ENCODE results near the gene SH2D2A.

Gene SH2D2A

GRCh38 chr1:156816561-156817328 is at the start of gene SH2D2A:
Gene SH2D2A (minus strand): TSS chr1:156816848. CDS start chr1:156816708, 140 bp downstream.
- Histone ChIP-seq H3K4me3 (ENCODE audit: low read depth in 1 of 5, low read length in 5 of 5) (peak within 1 kb of the TSS in 4 of 5 donors; percentile 17 to 39 (median 36)), H3K9ac (ENCODE audit: low read length in 5 of 5) (peak within 1 kb of the TSS in 4 of 5 donors; percentile 1 to 61 (median 27)), H3K27me3 (ENCODE audit: control insufficient read depth in 5 of 5, insufficient read depth in 4 of 5, low read length in 5 of 5) (no peaks in the 10 kb centered on the region)

GRCh38 chr1:156865865-156866248 is 49.2 kb upstream of the SH2D2A start:
- H3K36me3 ChIP-seq (ENCODE audit: control insufficient read depth in 5 of 5, insufficient read depth in 5 of 5, low read length in 5 of 5): no peaks in the 10 kb centered on the region
- H3K27ac ChIP-seq (ENCODE audit: low read depth, low read length): no peak overlapping the region
- no peak overlapping the region for H3K9ac ChIP-seq (ENCODE audit: low read length in 5 of 5)
- H3K9me3 ChIP-seq (ENCODE audit: control insufficient read depth in 5 of 5, low read length in 5 of 5): no peaks in the 10 kb centered on the region
- no peak overlapping the region for H3K4me3 ChIP-seq (ENCODE audit: low read depth in 1 of 5, low read length in 5 of 5)
- H3K4me1 ChIP-seq (ENCODE audit: control insufficient read depth in 5 of 5, insufficient read depth in 5 of 5, low read length in 5 of 5): peaks cover 0 to 5% (median 2%) of the 10 kb centered on the region in 5 donors
- H3K27me3 ChIP-seq (ENCODE audit: control insufficient read depth in 5 of 5, insufficient read depth in 4 of 5, low read length in 5 of 5): peaks cover 4 to 55% (median 47%) of the 10 kb centered on the region in 5 donors

More at GRCh38 chr1:156816561-156817328, at the start of gene SH2D2A:
- no peaks in the 10 kb centered on the region for H3K36me3 ChIP-seq (ENCODE audit: control insufficient read depth in 5 of 5, insufficient read depth in 5 of 5, low read length in 5 of 5)
- no peak within 1 kb of the TSS for H3K27ac ChIP-seq (ENCODE audit: low read depth, low read length)
- no peaks in the 10 kb centered on the region for H3K9me3 ChIP-seq (ENCODE audit: control insufficient read depth in 5 of 5, low read length in 5 of 5)
- H3K4me1 ChIP-seq (ENCODE audit: control insufficient read depth in 5 of 5, insufficient read depth in 5 of 5, low read length in 5 of 5): peaks cover 8 to 41% (median 40%) of the 10 kb centered on the region in 5 donors

GRCh38 chr1:156865258-156865657 is 48.6 kb upstream of the SH2D2A start:
- peaks cover 4 to 59% (median 53%) of the 10 kb centered on the region in 5 donors for H3K27me3 ChIP-seq (ENCODE audit: control insufficient read depth in 5 of 5, insufficient read depth in 4 of 5, low read length in 5 of 5)
- peaks cover 1 to 11% (median 7%) of the 10 kb centered on the region in 5 donors for H3K4me1 ChIP-seq (ENCODE audit: control insufficient read depth in 5 of 5, insufficient read depth in 5 of 5, low read length in 5 of 5)
- H3K27ac ChIP-seq (ENCODE audit: low read depth, low read length): no peak overlapping the region
- H3K9me3 ChIP-seq (ENCODE audit: control insufficient read depth in 5 of 5, low read length in 5 of 5): no peaks in the 10 kb centered on the region
- no peak overlapping the region for H3K4me3 ChIP-seq (ENCODE audit: low read depth in 1 of 5, low read length in 5 of 5)
- H3K36me3 ChIP-seq (ENCODE audit: control insufficient read depth in 5 of 5, insufficient read depth in 5 of 5, low read length in 5 of 5): no peaks in the 10 kb centered on the region
- no peak overlapping the region for H3K9ac ChIP-seq (ENCODE audit: low read length in 5 of 5)

GRCh38 chr1:156864796-156865195 is 48.1 kb upstream of the SH2D2A start:
- H3K27me3 ChIP-seq (ENCODE audit: control insufficient read depth in 5 of 5, insufficient read depth in 4 of 5, low read length in 5 of 5): peaks cover 6 to 64% (median 57%) of the 10 kb centered on the region in 5 donors
- no peak overlapping the region for H3K4me3 ChIP-seq (ENCODE audit: low read depth in 1 of 5, low read length in 5 of 5)
- no peaks in the 10 kb centered on the region for H3K36me3 ChIP-seq (ENCODE audit: control insufficient read depth in 5 of 5, insufficient read depth in 5 of 5, low read length in 5 of 5)
- H3K9me3 ChIP-seq (ENCODE audit: control insufficient read depth in 5 of 5, low read length in 5 of 5): no peaks in the 10 kb centered on the region
- peaks cover 2 to 15% (median 11%) of the 10 kb centered on the region in 5 donors for H3K4me1 ChIP-seq (ENCODE audit: control insufficient read depth in 5 of 5, insufficient read depth in 5 of 5, low read length in 5 of 5)
- no peak overlapping the region for H3K9ac ChIP-seq (ENCODE audit: low read length in 5 of 5)
- H3K27ac ChIP-seq (ENCODE audit: low read depth, low read length): no peak overlapping the region

GRCh38 chr1:156863631-156864030 is 47.0 kb upstream of the SH2D2A start:
- H3K36me3 ChIP-seq (ENCODE audit: control insufficient read depth in 5 of 5, insufficient read depth in 5 of 5, low read length in 5 of 5): no peaks in the 10 kb centered on the region
- peaks cover 4 to 27% (median 22%) of the 10 kb centered on the region in 5 donors for H3K4me1 ChIP-seq (ENCODE audit: control insufficient read depth in 5 of 5, insufficient read depth in 5 of 5, low read length in 5 of 5)
- H3K9me3 ChIP-seq (ENCODE audit: control insufficient read depth in 5 of 5, low read length in 5 of 5): no peaks in the 10 kb centered on the region
- no peak overlapping the region for H3K4me3 ChIP-seq (ENCODE audit: low read depth in 1 of 5, low read length in 5 of 5)
- H3K27me3 ChIP-seq (ENCODE audit: control insufficient read depth in 5 of 5, insufficient read depth in 4 of 5, low read length in 5 of 5): peaks cover 15 to 72% (median 65%) of the 10 kb centered on the region in 5 donors
- no peak overlapping the region for H3K27ac ChIP-seq (ENCODE audit: low read depth, low read length)
- H3K9ac ChIP-seq (ENCODE audit: low read length in 5 of 5): no peak overlapping the region

DNA sequence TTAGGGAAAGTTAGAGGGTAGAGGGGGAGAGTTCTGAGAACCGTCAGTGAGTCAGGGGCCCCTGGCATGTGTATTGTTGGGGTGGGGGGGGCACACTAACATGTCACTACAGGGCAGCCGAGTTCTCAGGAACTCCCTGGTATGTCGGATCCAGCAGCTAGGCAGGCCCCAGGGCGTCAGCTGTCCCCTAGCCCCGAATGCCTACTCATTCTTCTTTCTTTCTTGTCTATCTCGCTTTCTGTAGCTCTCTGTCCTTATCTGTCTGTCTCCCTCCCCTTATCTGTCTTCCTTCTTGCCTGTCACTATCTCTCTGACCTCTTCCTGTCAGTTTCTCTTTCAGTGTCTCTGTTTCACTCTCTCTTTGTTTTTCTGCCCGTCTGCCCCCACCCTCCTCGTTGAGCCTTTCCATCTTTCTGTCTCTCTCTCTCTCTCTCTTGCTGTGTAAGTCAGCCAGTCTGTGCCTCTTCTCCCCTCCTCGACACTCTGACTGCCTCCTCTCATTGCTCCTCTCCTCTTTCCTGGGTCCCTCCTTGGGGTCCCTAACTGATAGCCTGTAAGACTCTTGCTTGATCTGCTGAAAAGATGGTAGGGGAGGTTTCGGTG is 46.5 kb upstream of the SH2D2A start:
- H3K4me1 ChIP-seq (ENCODE audit: control insufficient read depth in 5 of 5, insufficient read depth in 5 of 5, low read length in 5 of 5): peaks cover 4 to 29% (median 24%) of the 10 kb centered on the region in 5 donors
- H3K27ac ChIP-seq (ENCODE audit: low read depth, low read length): no peak overlapping the region
- H3K4me3 ChIP-seq (ENCODE audit: low read depth in 1 of 5, low read length in 5 of 5): no peak overlapping the region
- H3K36me3 ChIP-seq (ENCODE audit: control insufficient read depth in 5 of 5, insufficient read depth in 5 of 5, low read length in 5 of 5): no peaks in the 10 kb centered on the region
- H3K9me3 ChIP-seq (ENCODE audit: control insufficient read depth in 5 of 5, low read length in 5 of 5): no peaks in the 10 kb centered on the region
- peaks cover 20 to 72% (median 68%) of the 10 kb centered on the region in 5 donors for H3K27me3 ChIP-seq (ENCODE audit: control insufficient read depth in 5 of 5, insufficient read depth in 4 of 5, low read length in 5 of 5)
- no peak overlapping the region for H3K9ac ChIP-seq (ENCODE audit: low read length in 5 of 5)

DNA sequence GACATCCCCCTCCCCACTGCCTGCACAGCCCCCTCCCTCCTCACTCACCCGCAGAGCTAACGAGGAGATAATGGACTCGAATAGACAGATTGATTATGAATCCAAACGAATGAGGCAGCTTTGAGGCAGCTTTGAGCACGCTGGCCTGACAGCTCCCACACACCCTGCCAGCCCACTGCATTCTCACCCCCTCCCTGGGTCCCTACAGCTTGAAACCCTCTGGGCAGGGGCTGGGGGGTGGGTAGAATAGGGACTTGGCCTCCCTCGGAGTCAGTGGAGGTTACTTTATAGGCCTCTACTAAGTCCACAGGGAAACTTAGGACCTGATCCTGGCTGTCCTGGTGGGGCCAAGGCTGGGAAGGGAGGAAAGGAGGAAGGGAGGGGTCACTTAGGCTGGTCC is 45.9 kb upstream of the SH2D2A start:
- Histone ChIP-seq H3K27me3 (ENCODE audit: control insufficient read depth in 5 of 5, insufficient read depth in 4 of 5, low read length in 5 of 5) (peaks cover 25 to 76% (median 72%) of the 10 kb centered on the region in 5 donors), H3K4me3 (ENCODE audit: low read depth in 1 of 5, low read length in 5 of 5) (no peak overlapping the region), H3K27ac (ENCODE audit: low read depth, low read length) (no peak overlapping the region), H3K4me1 (ENCODE audit: control insufficient read depth in 5 of 5, insufficient read depth in 5 of 5, low read length in 5 of 5) (peaks cover 4 to 29% (median 24%) of the 10 kb centered on the region in 5 donors), H3K36me3 (ENCODE audit: control insufficient read depth in 5 of 5, insufficient read depth in 5 of 5, low read length in 5 of 5) (no peaks in the 10 kb centered on the region), H3K9me3 (ENCODE audit: control insufficient read depth in 5 of 5, low read length in 5 of 5) (no peaks in the 10 kb centered on the region), H3K9ac (ENCODE audit: low read length in 5 of 5) (no peak overlapping the region)

- Histone ChIP-seq H3K9ac (ENCODE audit: low read length in 5 of 5) (no peak within 1 kb of the TSS), H3K4me3 (ENCODE audit: low read depth in 1 of 5, low read length in 5 of 5) (peak within 1 kb of the TSS in 4 of 5 donors; percentile 21 to 53 (median 44)), H3K9me3 (ENCODE audit: control insufficient read depth in 5 of 5, low read length in 5 of 5) (no peaks in the 10 kb centered on the region), H3K36me3 (ENCODE audit: control insufficient read depth in 5 of 5, insufficient read depth in 5 of 5, low read length in 5 of 5) (no peaks in the 10 kb centered on the region), H3K4me1 (ENCODE audit: control insufficient read depth in 5 of 5, insufficient read depth in 5 of 5, low read length in 5 of 5) (peaks cover 4 to 29% (median 24%) of the 10 kb centered on the region in 5 donors), H3K27ac (ENCODE audit: low read depth, low read length) (no peak within 1 kb of the TSS), H3K27me3 (ENCODE audit: control insufficient read depth in 5 of 5, insufficient read depth in 4 of 5, low read length in 5 of 5) (peaks cover 30 to 77% (median 74%) of the 10 kb centered on the region in 5 donors)
Measured at GRCh38 chr1:156860628-156861423, 44.2 kb upstream of the SH2D2A start, which contains the start of gene NTRK1. Gene NTRK1 (plus strand): TSS chr1:156860865. CDS start chr1:156860935, 70 bp downstream.

- H3K36me3 ChIP-seq (ENCODE audit: control insufficient read depth in 5 of 5, insufficient read depth in 5 of 5, low read length in 5 of 5): no peaks in the 10 kb centered on the region
- peaks cover 30 to 77% (median 73%) of the 10 kb centered on the region in 5 donors for H3K27me3 ChIP-seq (ENCODE audit: control insufficient read depth in 5 of 5, insufficient read depth in 4 of 5, low read length in 5 of 5)
- no peaks in the 10 kb centered on the region for H3K9me3 ChIP-seq (ENCODE audit: control insufficient read depth in 5 of 5, low read length in 5 of 5)
- H3K4me1 ChIP-seq (ENCODE audit: control insufficient read depth in 5 of 5, insufficient read depth in 5 of 5, low read length in 5 of 5): peaks cover 4 to 29% (median 24%) of the 10 kb centered on the region in 5 donors
- H3K27ac ChIP-seq (ENCODE audit: low read depth, low read length): no peak overlapping the region
- H3K4me3 ChIP-seq (ENCODE audit: low read depth in 1 of 5, low read length in 5 of 5): peak overlapping the region in 4 of 5 donors; percentile 21 to 53 (median 44)
- no peak overlapping the region for H3K9ac ChIP-seq (ENCODE audit: low read length in 5 of 5)
Measured at GRCh38 chr1:156860113-156860627, 43.5 kb upstream of the SH2D2A start.
